Natural killer cell (primary cell): Measurements from ENCODE around the gene TEAD4. TPM values are rescaled to one million over a fixed set of nuclear protein-coding genes. Genes with fewer than 3 reads are reported as not detected.

Experiments
- ATAC-seq, 3 donors: fragments of 150-1000 bp in 2 of 3; fragments of 200-7000 bp in 1 of 3; cut with Tn5 transposase; 1 replicate in 1 of 3; 2 replicates in 2 of 3; pipeline ENCODE4 v1.10.0; 2021; ENCODE audit warnings: mild to moderate bottlenecking in 2 of 3, moderate library complexity in 2 of 3
- DNase-seq, 2 donors: peaks; one replicate each; pipeline versions ENCODE4 v3.0.0 to v3.0.0-alpha.2; 2013 to 2021; ENCODE audit warnings: mixed read lengths in 1 of 2
- H3K27ac ChIP-seq: one replicate; pipeline ENCODE4 v1.5.1; 2013; ENCODE audit warnings: mild to moderate bottlenecking, low read length
- H3K27me3 ChIP-seq: one replicate; pipeline ENCODE4 v1.6.1; 2013; ENCODE audit warnings: low read length; ENCODE audit not compliant: control insufficient read depth, insufficient read depth
- H3K36me3 ChIP-seq: one replicate; pipeline ENCODE4 v1.6.1; 2013; ENCODE audit warnings: low read length; ENCODE audit not compliant: control insufficient read depth, insufficient read depth
- H3K4me1 ChIP-seq: one replicate; pipeline ENCODE4 v1.6.1; 2013; ENCODE audit warnings: low read length; ENCODE audit not compliant: control insufficient read depth, insufficient read depth
- H3K4me3 ChIP-seq: one replicate; pipeline ENCODE4 v1.5.1; 2013; ENCODE audit warnings: low read length
- H3K9me3 ChIP-seq: one replicate; pipeline ENCODE4 v1.6.1; 2013; ENCODE audit warnings: low read length; ENCODE audit not compliant: control insufficient read depth, insufficient read depth
- H3K27ac Mint-ChIP-seq, 2 donors: one replicate each; pipeline ENCODE4 v1.8.0; 2022; ENCODE audit warnings: mild to moderate bottlenecking in 2 of 2, mixed read lengths in 2 of 2, moderate library complexity in 1 of 2
- H3K27me3 Mint-ChIP-seq, 2 donors: one replicate each; pipeline ENCODE4 v1.8.0; 2022; ENCODE audit warnings: low read depth in 2 of 2, mixed read lengths in 2 of 2
- H3K36me3 Mint-ChIP-seq: one replicate; pipeline ENCODE4 v1.8.0; 2022; ENCODE audit warnings: mixed read lengths
- H3K4me1 Mint-ChIP-seq, 2 donors: one replicate each; pipeline ENCODE4 v1.8.0; 2022; ENCODE audit warnings: mixed read lengths in 2 of 2
- H3K4me3 Mint-ChIP-seq: one replicate; pipeline ENCODE4 v1.8.0; 2022; ENCODE audit warnings: mild to moderate bottlenecking, moderate library complexity, mixed read lengths
- H3K9me3 Mint-ChIP-seq, 2 donors: one replicate each; pipeline ENCODE4 v1.8.0; 2022; ENCODE audit warnings: mixed read lengths in 2 of 2
- WGBS: methylation state at CpG from one replicate; pipeline ENCODE4 v1.1.7; 2013; ENCODE audit warnings: missing lambda C conversion rate; ENCODE audit not compliant: insufficient coverage; 5-methylcytosine and 5-hydroxymethylcytosine counted together
- intact Hi-C: fragments of 100-400 bp; cut with micrococcal nuclease; formaldehyde crosslinking; loops from one replicate; pipeline ENCODE4 v1.14.2; 2022
- total RNA-seq, 4 donors: library from RNA; stranded (reverse); fragments of 120-200 nt in 1 of 4; gene quantifications; one replicate each; pipeline versions ENCODE4 v1.2.3 to v1.2.4, GENCODE V29; 2013 to 2022
- TF ChIP-seq, protein P1 (sequence below): fragments of 200-600 bp; IDR thresholded peaks from one replicate; pipeline ENCODE4 v1.8.0; 2022; ENCODE audit warnings: antibody characterized with exemption

TEAD4 gene
- total RNA-seq, 3 donors from 2014 or later (not counting 1 experiment from before 2014, with no cell fraction given), result not detected

DNA sequence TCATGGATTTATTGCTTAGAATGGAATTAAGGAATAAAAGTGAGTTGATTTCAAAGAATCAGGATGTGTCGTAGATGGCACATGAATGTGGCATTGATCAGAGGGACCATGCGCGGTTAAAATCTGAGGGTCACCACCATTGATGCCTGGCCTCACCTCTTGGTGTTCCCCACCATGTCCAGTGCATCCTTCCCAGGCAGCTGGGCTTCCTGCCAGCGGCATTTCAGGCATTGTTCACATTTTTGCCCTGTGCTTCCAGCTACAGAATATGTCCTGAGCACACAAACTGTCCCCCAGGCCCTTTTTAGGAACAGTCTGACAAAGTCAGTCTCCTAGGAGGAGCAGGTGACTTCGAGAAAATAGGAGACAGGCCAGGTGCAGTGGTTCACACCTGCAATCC, 76.0 kb downstream of the TEAD4 start:
- 87% methylated on average over 5 of the region's 5 CpGs for WGBS
- Mint-ChIP-seq H3K27me3 (no peaks in the 10 kb centered on the region), H3K27ac (no peak overlapping the region), H3K9me3 (no peaks in the 10 kb centered on the region), H3K36me3 (no peaks in the 10 kb centered on the region), H3K4me3 (no peak overlapping the region), H3K4me1 (no peaks in the 10 kb centered on the region)
- Histone ChIP-seq H3K27ac (no peak overlapping the region), H3K36me3 (no peaks in the 10 kb centered on the region), H3K9me3 (no peaks in the 10 kb centered on the region), H3K27me3 (no peaks in the 10 kb centered on the region), H3K4me1 (no peaks in the 10 kb centered on the region), H3K4me3 (no peak overlapping the region)
- DNase-seq, result no peak
- TF ChIP-seq, protein P1, sequence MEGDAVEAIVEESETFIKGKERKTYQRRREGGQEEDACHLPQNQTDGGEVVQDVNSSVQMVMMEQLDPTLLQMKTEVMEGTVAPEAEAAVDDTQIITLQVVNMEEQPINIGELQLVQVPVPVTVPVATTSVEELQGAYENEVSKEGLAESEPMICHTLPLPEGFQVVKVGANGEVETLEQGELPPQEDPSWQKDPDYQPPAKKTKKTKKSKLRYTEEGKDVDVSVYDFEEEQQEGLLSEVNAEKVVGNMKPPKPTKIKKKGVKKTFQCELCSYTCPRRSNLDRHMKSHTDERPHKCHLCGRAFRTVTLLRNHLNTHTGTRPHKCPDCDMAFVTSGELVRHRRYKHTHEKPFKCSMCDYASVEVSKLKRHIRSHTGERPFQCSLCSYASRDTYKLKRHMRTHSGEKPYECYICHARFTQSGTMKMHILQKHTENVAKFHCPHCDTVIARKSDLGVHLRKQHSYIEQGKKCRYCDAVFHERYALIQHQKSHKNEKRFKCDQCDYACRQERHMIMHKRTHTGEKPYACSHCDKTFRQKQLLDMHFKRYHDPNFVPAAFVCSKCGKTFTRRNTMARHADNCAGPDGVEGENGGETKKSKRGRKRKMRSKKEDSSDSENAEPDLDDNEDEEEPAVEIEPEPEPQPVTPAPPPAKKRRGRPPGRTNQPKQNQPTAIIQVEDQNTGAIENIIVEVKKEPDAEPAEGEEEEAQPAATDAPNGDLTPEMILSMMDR, result no peak
- no peak for ATAC-seq
- intact Hi-C loops, result no loop called here

DNA sequence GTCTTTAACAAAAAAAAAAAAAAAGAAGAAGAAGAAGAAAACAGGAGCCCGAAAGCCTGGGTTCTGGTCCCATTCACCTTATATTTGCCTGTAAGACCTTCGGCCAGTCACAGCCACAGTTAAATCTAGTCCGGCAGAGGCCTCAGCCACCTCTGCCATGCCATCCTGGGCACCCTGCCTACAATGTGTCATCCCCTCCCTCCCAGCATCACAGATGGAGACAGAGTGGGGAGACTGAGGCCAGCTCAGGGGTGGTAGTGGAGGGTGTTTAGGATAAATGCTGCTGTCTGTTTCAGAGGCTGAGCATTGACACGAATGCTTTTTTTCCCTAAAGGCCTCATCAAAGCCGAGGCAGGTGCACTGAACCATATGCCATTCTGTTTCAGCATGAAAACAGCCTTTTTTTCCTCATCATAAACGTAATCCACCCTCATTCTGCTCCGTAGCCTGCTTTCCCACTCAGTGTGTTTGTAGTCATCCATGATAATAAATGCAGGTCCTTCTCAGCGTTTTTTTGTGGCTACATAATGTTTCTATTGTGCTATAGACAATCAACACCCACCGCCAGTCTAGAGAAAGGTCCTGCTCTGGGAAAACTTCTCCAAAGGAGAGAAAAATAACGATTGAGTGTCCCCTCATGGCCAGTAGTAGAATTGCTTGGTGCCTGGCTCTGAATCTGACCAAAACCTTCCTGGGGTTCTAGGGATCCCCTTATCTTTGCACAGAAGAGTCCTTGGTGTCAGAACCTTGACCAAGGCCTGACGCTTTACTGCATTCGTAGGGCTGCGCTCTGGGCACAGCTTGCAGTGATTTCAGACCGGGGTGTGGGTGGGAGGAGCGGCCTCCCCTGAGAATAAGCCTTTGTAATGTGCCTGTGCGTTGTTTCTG, 76.9 kb downstream of the TEAD4 start:
- no peaks in the 10 kb centered on the region for H3K9me3 ChIP-seq
- H3K4me1 ChIP-seq, result no peaks in the 10 kb centered on the region
- H3K9me3 Mint-ChIP-seq, result no peaks in the 10 kb centered on the region
- H3K36me3 Mint-ChIP-seq, result no peaks in the 10 kb centered on the region
- no peaks in the 10 kb centered on the region for H3K27me3 Mint-ChIP-seq
- H3K27me3 ChIP-seq, result no peaks in the 10 kb centered on the region
- no peak for DNase-seq
- H3K4me1 Mint-ChIP-seq, result no peaks in the 10 kb centered on the region
- ATAC-seq, result no peak
- no peak overlapping the region for H3K27ac ChIP-seq
- no peak overlapping the region for H3K4me3 ChIP-seq
- no peak overlapping the region for H3K27ac Mint-ChIP-seq
- H3K36me3 ChIP-seq, result no peaks in the 10 kb centered on the region
- TF ChIP-seq, protein P1, result no peak
- intact Hi-C loops, result no loop called here
- no peak overlapping the region for H3K4me3 Mint-ChIP-seq
- 87% methylated on average over 16 of the region's 16 CpGs for whole genome bisulfite sequencing

DNA sequence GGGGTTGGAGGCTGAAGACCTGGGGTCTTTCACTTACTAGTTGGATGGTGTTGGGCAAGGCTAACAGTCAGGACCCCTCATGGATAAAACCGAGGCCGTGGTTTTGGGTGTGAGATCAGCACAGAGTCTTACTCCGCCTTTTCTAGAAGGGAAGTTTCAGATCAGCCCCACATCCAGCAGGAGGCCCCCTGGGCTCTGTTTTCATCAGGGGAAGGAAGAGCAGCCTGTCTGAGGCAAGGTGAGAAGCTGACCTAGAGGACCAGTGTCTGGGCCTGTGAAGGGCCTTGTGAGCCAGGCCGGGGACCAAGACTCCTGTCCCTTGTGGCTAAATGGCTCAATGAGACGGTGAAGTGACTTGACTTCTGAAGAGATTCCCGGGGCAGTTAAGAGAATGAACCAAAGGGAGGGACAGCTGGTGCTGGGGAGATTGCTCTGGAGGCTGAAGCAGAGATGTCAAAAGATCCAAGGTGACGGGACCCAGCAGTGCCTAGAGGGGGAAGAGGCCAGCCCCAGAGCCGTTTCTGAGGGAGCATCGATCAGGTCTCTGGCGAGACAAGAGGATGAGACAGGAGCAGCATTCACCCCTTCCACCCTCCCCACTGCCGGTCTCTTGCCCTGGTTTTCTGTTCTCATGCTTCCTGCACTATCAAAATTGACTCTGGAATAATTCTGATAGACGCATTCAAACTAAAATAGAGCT, 77.9 kb downstream of the TEAD4 start:
- TF ChIP-seq, protein P1, result no peak
- H3K9me3 Mint-ChIP-seq, result no peaks in the 10 kb centered on the region
- H3K27ac Mint-ChIP-seq, result no peak overlapping the region
- H3K36me3 Mint-ChIP-seq, result no peaks in the 10 kb centered on the region
- Histone ChIP-seq H3K36me3 (no peaks in the 10 kb centered on the region), H3K27me3 (no peaks in the 10 kb centered on the region), H3K9me3 (no peaks in the 10 kb centered on the region), H3K4me1 (no peaks in the 10 kb centered on the region), H3K4me3 (no peak overlapping the region), H3K27ac (no peak overlapping the region)
- 83% methylated on average over 12 of the region's 12 CpGs for WGBS
- H3K4me1 Mint-ChIP-seq, result no peaks in the 10 kb centered on the region
- DNase-seq (no peak), ATAC-seq (no peak)
- no peak overlapping the region for H3K4me3 Mint-ChIP-seq
- peaks cover 0 to 3% of the 10 kb centered on the region in 2 donors for H3K27me3 Mint-ChIP-seq
- intact Hi-C loops, result no loop called here
